Measurements from ENCODE around the gene FAM163A. TPM values are rescaled to one million over a fixed set of nuclear protein-coding genes. Genes with fewer than 3 reads are reported as not detected.

Gene FAM163A
- total and polyA plus RNA-seq, 2 donors (not counting 1 experiment from before 2014, with no cell fraction given): not detected

DNA sequence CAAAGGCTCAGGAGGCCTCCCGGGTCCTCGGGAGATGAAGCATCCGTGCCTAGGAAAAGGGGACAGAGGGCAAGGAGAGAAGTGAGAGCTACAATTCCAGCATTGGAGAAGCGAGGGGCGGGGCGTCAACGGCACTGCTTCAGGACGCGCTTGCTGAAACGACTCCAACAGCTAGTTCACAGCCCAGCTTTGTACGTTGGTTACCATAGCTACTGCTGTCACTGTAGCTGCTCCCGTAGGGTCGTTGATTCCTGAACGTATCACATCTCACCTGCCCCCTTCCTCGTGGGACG, 71.4 kb downstream of the FAM163A start:
- Histone ChIP-seq H4K20me1 (ENCODE audit: control insufficient read depth, extremely low read depth, insufficient read depth, low read length) (no peaks in the 10 kb centered on the region), H3K9ac (ENCODE audit: insufficient read depth, low read length) (peak overlapping the region; percentile 21), H3K27me3 (ENCODE audit: control insufficient read depth, insufficient read depth, low read length) (peaks cover 27% of the 10 kb centered on the region), H3K9me3 (ENCODE audit: control insufficient read depth, insufficient read depth, low read depth, low read length) (no peaks in the 10 kb centered on the region), H3K4me2 (ENCODE audit: extremely low read depth, insufficient read depth, low read length) (peak overlapping the region; percentile 88), H3K27ac (ENCODE audit: insufficient read depth, low read length) (no peak overlapping the region), H3K4me1 (ENCODE audit: control insufficient read depth, extremely low read depth, insufficient read depth, low read length) (peaks cover 18% of the 10 kb centered on the region), H3K36me3 (ENCODE audit: control insufficient read depth, insufficient read depth, low read length) (no peaks in the 10 kb centered on the region), H3K4me3 (replicated peaks in 1 of 4; ENCODE audit: control extremely low read depth in 1 of 4, insufficient read depth in 1 of 4, low read depth in 3 of 4, low read length in 4 of 4) (peak overlapping the region; percentile 9 to 70 (median 40)), H2AFZ (ENCODE audit: low read length) (peak overlapping the region; percentile 90), H3K79me2 (ENCODE audit: control insufficient read depth, insufficient read depth, low read length) (no peaks in the 10 kb centered on the region)
- TF ChIP-seq EZH2 (IDR thresholded peaks at IDR 0.05; ENCODE audit: low read length, missing control alignments): no peak
- TF ChIP-seq, protein P1, sequence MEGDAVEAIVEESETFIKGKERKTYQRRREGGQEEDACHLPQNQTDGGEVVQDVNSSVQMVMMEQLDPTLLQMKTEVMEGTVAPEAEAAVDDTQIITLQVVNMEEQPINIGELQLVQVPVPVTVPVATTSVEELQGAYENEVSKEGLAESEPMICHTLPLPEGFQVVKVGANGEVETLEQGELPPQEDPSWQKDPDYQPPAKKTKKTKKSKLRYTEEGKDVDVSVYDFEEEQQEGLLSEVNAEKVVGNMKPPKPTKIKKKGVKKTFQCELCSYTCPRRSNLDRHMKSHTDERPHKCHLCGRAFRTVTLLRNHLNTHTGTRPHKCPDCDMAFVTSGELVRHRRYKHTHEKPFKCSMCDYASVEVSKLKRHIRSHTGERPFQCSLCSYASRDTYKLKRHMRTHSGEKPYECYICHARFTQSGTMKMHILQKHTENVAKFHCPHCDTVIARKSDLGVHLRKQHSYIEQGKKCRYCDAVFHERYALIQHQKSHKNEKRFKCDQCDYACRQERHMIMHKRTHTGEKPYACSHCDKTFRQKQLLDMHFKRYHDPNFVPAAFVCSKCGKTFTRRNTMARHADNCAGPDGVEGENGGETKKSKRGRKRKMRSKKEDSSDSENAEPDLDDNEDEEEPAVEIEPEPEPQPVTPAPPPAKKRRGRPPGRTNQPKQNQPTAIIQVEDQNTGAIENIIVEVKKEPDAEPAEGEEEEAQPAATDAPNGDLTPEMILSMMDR (conservative IDR thresholded peaks at IDR 0.05 in 1 of 2, IDR thresholded peaks at IDR 0.05 in 1 of 2; ENCODE audit: low read depth in 1 of 2, low read length in 2 of 2): no peak
- no peak for DNase-seq (ENCODE audit: low read depth in 2 of 2)

DNA sequence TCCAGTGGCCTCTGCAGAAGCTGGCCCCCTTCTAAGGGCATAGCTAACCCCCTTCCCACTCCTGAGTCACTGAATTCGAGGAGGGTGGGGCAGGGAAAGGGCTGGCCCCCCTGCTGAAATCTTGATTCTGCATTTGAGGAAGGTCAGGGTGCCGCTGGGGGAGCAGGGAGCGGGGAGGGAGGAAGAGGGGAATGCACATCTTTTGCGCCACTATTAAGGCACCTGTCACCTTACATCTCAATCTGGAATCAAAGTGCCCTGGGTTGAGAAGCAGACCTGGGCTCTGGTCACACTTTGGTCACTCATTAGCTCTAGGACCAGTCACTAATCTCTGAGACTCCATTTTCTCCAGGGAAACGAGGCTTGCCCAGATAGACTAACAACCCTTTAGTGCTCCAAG, 72.5 kb downstream of the FAM163A start:
- peak overlapping the region; percentile 88 for H3K4me2 ChIP-seq (ENCODE audit: extremely low read depth, insufficient read depth, low read length)
- H3K9ac ChIP-seq (ENCODE audit: insufficient read depth, low read length): no peak overlapping the region
- peak overlapping the region in 1 of 4 experiments; percentile 70 for H3K4me3 ChIP-seq (replicated peaks in 1 of 4; ENCODE audit: control extremely low read depth in 1 of 4, insufficient read depth in 1 of 4, low read depth in 3 of 4, low read length in 4 of 4)
- H4K20me1 ChIP-seq (ENCODE audit: control insufficient read depth, extremely low read depth, insufficient read depth, low read length): no peaks in the 10 kb centered on the region
- peaks cover 18% of the 10 kb centered on the region for H3K4me1 ChIP-seq (ENCODE audit: control insufficient read depth, extremely low read depth, insufficient read depth, low read length)
- H3K36me3 ChIP-seq (ENCODE audit: control insufficient read depth, insufficient read depth, low read length): no peaks in the 10 kb centered on the region
- H3K9me3 ChIP-seq (ENCODE audit: control insufficient read depth, insufficient read depth, low read depth, low read length): no peaks in the 10 kb centered on the region
- no peak overlapping the region for H3K27ac ChIP-seq (ENCODE audit: insufficient read depth, low read length)
- H3K27me3 ChIP-seq (ENCODE audit: control insufficient read depth, insufficient read depth, low read length): peaks cover 27% of the 10 kb centered on the region
- no peaks in the 10 kb centered on the region for H3K79me2 ChIP-seq (ENCODE audit: control insufficient read depth, insufficient read depth, low read length)
- TF ChIP-seq, protein P1 (conservative IDR thresholded peaks at IDR 0.05 in 1 of 2, IDR thresholded peaks at IDR 0.05 in 1 of 2; ENCODE audit: low read depth in 1 of 2, low read length in 2 of 2): no peak
- no peak for TF ChIP-seq EZH2 (IDR thresholded peaks at IDR 0.05; ENCODE audit: low read length, missing control alignments)
- no peak for DNase-seq (ENCODE audit: low read depth in 2 of 2)
- H2AFZ ChIP-seq (ENCODE audit: low read length): peak overlapping the region; percentile 49

DNA sequence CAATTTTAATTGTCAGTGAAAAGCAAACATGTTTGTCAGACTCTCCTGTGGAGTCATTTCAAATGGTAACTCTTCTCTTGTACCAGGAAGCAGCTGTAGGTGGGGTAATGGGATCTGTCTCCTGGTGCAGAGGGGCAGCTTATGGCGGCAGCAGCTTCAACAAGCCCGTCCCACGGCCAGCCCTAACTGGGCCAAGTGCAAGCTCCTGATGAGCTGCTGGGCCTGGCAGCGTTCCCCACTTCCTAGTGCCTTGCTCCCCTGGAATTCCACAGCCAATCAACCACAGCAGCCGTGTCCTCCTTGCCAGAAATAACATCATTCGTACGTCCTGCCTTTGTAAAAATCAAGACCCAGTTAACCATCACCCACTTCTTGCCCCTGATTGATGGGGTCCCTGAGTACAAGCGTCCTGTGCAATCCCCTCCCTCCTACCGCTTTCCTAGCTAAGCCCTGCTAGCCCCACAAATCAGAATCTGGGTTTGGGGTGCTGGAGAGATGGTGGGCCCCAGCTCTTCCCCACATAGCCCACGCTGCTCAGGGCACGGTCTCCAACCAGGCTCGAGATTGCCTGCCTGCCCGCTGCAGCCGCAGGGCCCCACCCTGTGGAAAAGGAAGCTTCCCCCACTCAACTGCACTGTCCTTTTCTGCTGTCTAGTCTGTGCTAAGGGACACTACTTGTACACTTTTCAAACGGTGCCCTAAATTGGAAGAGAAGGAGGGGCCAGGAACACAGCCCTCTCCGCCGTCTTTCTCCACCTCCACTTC, 73.3 kb downstream of the FAM163A start:
- peaks cover 18% of the 10 kb centered on the region for H3K4me1 ChIP-seq (ENCODE audit: control insufficient read depth, extremely low read depth, insufficient read depth, low read length)
- no peak overlapping the region for H3K4me2 ChIP-seq (ENCODE audit: extremely low read depth, insufficient read depth, low read length)
- DNase-seq (ENCODE audit: low read depth in 2 of 2): peak; percentile 21 to 57
- no peaks in the 10 kb centered on the region for H4K20me1 ChIP-seq (ENCODE audit: control insufficient read depth, extremely low read depth, insufficient read depth, low read length)
- H3K36me3 ChIP-seq (ENCODE audit: control insufficient read depth, insufficient read depth, low read length): no peaks in the 10 kb centered on the region
- no peak overlapping the region for H3K27ac ChIP-seq (ENCODE audit: insufficient read depth, low read length)
- H3K9ac ChIP-seq (ENCODE audit: insufficient read depth, low read length): no peak overlapping the region
- peaks cover 20% of the 10 kb centered on the region for H3K27me3 ChIP-seq (ENCODE audit: control insufficient read depth, insufficient read depth, low read length)
- H3K4me3 ChIP-seq (replicated peaks in 1 of 4; ENCODE audit: control extremely low read depth in 1 of 4, insufficient read depth in 1 of 4, low read depth in 3 of 4, low read length in 4 of 4): no peak overlapping the region
- H2AFZ ChIP-seq (ENCODE audit: low read length): no peak overlapping the region
- H3K79me2 ChIP-seq (ENCODE audit: control insufficient read depth, insufficient read depth, low read length): no peaks in the 10 kb centered on the region
- no peak for TF ChIP-seq EZH2 (IDR thresholded peaks at IDR 0.05; ENCODE audit: low read length, missing control alignments)
- TF ChIP-seq, protein P1 (conservative IDR thresholded peaks at IDR 0.05 in 1 of 2, IDR thresholded peaks at IDR 0.05 in 1 of 2; ENCODE audit: low read depth in 1 of 2, low read length in 2 of 2): no peak
- no peaks in the 10 kb centered on the region for H3K9me3 ChIP-seq (ENCODE audit: control insufficient read depth, insufficient read depth, low read depth, low read length)

Data from fibroblast of lung (primary cell).